IPS-NIHi7 (cell line): ENCODE measurements around the gene GALNS.

Experiments
- DNase-seq: peaks from one replicate; pipeline ENCODE4 v3.0.0; 2012; ENCODE audit warnings: mixed read lengths; ENCODE audit errors: extremely low spot score

Gene GALNS

GRCh38 chr16:88888461-88889387 is 32.0 kb upstream of the GALNS start:
- no peak for DNase-seq

- no peak for DNase-seq
These were observed 31.3 kb upstream of the GALNS start for GRCh38 chr16:88888057-88888456.

DNA sequence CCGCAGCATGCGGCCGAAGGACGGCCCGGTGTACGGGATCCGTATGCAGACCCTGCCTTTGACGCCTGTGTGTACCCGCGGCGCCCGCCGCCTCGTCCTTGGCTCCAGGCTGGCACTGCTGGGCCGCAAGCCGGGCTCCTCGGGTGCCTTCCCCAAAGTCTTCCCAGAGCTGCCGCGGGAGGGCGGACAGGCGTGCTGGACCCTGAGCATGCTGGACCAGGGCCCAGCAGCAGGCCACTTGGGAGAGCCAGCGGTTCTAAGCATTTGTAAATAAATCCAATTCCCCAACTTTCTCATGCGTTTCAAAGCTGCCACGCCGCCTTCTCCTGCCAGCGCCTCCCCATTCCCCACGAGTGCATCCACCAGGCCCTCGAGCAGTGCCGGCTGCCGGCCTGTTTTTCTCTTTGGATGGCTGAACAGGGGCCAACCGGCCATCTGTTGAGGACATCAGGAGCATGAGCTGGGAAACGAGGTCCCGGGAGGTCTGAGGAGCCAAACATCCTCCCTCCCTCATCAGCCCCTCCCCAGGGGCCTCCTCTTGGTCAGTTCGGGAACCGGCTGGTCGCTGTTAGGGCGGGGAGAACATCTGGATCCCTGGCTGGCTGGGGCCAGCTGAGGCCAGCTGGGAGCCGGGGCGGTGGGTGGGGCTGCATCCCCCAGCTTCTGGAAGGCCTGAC is 30.2 kb upstream of the GALNS start:
- DNase-seq, result no peak

DNA sequence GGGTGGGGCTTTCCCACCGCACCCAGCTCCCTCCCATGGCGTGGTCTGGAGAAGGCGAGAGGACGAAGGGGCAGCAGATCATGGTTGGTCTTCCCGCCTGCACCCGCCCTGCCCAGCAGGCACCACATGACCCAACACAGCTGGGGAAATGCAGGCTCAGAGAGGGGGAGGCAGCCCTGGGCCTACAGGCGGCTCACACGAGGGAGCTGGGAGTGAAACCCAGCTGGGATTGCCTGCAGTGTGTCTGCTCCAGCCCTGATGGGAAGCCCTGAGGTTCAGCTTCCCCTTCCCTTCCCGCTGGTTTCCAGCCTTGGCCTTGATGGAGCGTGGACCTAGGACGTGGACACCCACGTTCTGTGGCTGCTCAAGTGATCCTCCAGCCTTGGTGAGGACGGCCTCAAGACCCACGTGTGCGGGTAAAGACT is 29.7 kb upstream of the GALNS start:
- no peak for DNase-seq

GRCh38 chr16:88885693-88886280 is 29.0 kb upstream of the GALNS start:
- no peak for DNase-seq

DNA sequence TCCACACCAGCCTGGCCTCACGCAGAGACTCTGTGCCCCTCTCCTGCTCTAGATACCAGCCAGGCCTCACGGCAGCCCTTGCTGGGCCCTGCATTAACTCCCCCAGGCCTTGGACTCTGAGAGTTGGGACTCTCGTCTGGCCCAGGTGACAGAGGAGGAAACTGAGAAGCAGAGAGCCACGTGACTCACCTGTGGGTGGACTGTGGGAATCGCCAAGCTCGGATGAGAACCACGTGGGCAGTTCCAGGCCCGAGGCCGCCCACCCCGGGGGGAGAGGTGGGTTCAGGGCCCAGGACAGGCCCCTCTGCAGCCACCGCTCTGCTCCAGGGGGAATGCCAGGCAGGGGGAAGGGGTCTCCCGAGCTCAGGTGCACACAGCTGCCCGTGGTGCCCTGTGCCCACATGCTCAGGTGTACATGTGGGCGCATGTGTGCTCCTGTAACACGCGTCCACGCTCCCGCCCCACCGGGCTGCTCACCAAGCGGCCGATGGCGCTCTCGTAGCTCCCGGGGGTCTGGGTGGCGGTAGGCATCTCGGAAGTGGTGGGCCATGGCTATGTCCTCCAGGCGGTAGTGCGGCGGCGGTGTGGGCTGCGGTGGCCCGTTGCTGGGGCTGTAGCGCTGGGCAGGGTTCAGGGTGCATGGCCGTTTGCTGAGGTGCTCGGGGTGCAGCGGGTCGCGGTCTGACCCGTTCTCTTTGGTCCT is 28.0 kb upstream of the GALNS start:
- no peak for DNase-seq

- no peak for DNase-seq
These were observed 27.2 kb upstream of the GALNS start for GRCh38 chr16:88883946-88884345.

- DNase-seq, result no peak
These were observed 26.6 kb upstream of the GALNS start for GRCh38 chr16:88883117-88883895.

- no peak for DNase-seq
These were observed 25.7 kb upstream of the GALNS start for GRCh38 chr16:88882358-88883030.

DNA sequence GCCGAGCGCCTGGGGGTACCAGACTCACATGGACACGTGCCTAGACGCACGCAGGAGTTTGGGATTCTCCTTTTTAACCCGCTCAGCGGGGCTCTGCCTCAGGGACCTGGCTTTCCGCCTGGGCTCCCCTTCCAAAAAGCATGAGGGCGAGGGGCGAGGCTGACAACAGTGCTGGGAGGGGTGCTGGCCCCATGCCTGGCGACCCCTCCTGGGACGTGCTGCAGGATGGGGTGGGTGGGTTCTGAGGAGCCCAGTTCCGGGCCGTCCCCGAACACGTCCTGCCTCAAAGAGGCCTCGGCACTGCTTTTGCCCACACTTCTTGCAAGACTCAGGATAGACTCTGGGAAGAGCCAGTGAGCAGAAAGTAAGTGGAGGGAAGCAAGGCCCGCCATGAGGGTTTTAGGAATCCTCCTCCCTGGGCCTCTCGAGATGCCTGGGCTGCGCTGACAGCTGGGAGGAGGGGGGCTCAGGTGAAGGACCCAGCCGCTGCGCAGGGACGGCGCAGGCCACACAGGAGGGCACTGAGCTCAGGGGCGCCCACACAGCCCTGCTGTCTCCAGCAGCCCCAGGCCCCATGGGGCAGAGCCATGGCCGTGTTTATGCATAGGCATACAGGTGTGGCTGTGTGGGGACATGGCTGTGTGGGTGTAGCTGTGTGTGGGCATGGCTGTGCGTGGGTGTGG is 25.1 kb upstream of the GALNS start:
- DNase-seq, result no peak

DNA sequence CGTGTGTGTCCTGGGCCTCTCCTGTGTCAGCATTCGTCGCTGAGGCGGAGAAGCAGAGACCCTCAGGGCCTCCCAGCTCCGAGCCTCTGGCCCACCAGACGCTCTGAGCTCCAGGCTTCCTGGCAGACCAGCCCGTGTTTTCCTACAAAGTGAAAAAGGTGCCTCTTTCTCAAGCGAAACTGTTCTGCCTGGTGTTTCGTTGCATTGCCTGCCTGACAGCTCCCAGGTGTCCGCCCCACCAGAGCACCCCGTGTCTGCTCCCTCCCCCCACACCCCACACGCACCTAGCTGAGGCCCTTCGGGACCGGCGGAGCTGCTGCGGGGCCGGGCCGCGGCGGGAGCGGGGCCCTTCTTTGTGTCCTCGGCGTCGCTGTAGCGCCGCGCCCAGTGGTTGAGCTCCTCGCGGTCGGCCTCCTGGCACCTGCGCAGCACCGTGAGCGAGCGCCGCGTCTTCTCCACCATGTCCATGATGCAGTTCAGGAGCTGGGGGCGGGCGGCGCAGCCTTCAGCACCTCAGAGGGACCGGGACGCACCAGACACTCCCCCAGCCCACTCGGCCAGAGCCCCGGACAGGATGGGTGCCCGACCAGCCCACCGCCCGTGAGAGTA is 24.4 kb upstream of the GALNS start:
- DNase-seq, result no peak

DNA sequence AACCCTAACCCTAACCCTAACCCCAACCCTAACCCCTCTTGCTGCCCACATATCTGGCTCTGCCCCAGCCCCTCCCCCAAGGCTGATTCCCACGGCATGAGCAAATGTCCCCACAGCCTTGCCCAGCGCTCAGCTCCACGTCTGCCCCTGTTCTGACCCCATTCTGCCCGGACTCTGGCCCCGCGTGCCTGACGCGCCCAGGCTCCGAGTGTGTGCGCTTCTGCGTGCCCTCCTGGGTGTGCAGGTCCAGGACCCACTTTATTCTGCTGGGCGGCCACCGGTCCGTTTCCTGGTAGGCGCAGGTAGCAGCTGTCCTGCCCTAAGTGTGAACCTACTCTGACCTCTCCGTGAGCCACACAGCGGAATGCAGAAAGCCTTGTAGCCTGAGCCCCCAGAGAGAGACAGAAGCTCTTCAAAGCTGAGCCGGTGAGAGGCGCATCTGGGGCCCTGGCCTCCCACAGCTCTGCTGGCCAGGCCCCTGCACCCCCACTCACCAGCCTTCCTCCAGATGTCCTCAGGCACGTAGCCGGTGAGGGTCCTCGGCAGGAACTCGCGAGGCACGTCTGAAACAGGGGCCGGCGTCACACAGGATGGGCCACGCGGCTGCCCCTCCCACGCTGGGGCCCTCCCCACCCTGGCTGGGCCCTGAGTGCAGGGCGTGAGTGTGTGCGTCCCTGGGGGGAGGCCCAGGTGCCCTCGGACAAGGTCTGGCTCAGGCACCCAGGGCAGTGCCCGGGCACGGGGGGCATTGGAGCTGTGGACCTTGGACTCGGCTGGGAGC is 23.7 kb upstream of the GALNS start:
- DNase-seq, result no peak

- DNase-seq, result no peak
These were observed 23.0 kb upstream of the GALNS start for GRCh38 chr16:88879788-88880055.

DNA sequence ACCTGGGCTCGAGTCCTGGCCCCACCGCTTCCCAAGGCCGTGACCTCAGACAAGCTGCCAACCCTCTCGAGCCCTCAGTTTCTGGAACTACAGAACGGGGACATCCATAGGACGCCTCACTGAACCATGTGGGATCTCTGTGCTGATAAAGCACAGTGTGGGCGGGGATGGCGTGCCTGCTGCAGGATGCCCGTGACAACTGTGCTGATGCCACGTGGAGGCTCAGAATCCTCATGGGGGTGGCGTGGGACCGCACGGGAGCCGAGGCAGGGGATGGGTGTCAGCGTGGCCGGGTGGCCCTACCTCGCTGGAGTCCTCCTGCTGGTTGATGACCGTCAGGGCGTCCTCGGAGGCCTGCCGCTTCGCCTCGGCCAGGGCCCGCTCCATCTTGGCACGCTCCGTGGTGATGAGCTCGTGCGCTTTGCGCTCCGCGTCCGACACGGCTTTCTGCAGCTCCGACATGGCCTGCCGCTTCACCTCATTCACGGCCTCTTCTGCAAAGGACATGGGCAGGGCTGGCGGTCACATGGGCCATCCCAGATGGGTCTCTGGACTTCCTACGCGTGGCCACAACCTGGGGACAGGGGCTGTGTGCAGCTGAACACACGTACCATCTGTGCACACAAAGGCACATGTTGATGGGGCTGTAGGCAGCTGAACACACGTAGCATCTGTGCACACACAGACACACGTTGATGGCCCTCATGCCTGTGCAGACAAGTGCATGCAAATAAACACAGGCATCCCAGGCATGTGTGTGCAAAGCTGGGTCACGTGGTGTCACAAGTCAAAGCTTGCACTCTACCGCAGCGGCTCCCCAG is 22.4 kb upstream of the GALNS start:
- no peak for DNase-seq

DNA sequence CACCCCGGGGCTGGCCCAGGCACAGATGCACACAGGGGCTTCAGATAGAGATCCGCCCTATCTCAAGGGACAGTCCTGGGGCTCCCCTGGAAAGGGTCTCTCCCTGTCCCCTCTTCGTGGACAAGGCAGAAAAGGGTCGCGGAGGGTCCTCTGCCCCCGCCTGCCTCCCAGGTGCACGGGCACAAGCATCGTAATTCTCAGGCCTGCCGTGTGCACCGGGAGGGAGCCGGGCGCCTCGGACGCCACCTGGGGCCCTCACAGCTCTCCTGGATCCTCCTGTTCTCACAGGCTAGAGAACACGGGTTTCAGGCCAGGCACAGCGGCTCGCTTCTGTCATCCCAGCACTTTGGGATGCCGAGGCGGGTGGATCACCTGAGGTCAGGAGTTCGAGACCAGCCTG is 21.6 kb upstream of the GALNS start:
- DNase-seq, result no peak

GRCh38 chr16:88877564-88878289 is 21.0 kb upstream of the GALNS start:
- DNase-seq, result no peak

DNA sequence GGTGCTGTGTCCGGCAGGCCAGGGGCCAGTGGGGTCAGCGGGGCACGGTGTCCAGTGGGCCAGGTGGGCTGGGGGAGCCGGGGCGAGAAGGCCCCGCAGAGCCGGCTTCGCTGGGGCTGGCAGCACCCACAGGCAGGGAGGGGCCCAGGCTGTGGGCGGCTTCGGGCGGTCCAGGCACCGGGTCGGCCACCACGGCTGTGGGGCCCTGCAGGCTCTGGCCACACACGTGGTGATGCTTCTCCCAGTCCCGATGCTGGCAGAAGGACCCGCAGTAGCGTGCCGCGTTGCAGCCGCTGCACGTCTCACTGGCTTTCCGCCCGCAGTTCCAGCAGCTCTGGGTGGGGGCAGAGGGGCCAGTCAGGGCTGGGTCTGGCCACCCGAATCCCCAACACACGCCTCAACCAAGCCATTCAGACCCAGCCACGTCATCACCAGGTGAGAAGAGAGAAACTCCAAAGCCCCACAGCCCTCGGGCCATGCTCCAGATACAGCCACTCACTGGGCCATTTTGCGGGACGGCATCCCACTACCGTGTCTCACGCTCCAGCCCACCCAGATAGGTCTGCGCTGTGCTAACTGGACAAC is 20.3 kb upstream of the GALNS start:
- DNase-seq, result no peak
